GM12878 (cell line): ENCODE measurements around the gene GRIK4. TPM values are rescaled to one million over a fixed set of nuclear protein-coding genes. Genes with fewer than 3 reads are reported as not detected.

Experiments
- ATAC-seq: fragments of 200-7000 bp; cut with Tn5 transposase; 3 replicates; pipeline ENCODE4 v1.9.1; 2020; ENCODE audit warnings: mild to moderate bottlenecking, moderate library complexity
- BruUV-seq: library from RNA; stranded (reverse); fragments of 400-500 nt; replicated peaks from 2 replicates; lab custom pipeline; 2021; lab: Mats Ljungman, UMichigan
- CTCF ChIA-PET: fragments of 300-600 bp; sonication (Branson Sonifier 250); formaldehyde crosslinking; extraction: SDS; loops from one replicate; lab custom pipeline; 2021; ENCODE audit warnings: inconsistent platforms; lab: Yijun Ruan, JAX
- POLR2A ChIA-PET: fragments of 350-600 bp; formaldehyde crosslinking; extraction: SDS; loops from one replicate; lab custom pipeline; 2021; ENCODE audit warnings: inconsistent platforms; lab: Charles Lee
- RAD21 ChIA-PET: fragments of 300-600 bp; sonication (Branson Sonifier 250); formaldehyde crosslinking; loops from one replicate; lab custom pipeline; 2023; ENCODE audit warnings: antibody characterized with exemption; ENCODE audit not compliant: unreplicated experiment; lab: Charles Lee
- SMC1A ChIA-PET: fragments of 300-600 bp; sonication (Branson Sonifier 250); formaldehyde crosslinking; loops from one replicate; lab custom pipeline; 2023; ENCODE audit not compliant: unreplicated experiment, uncharacterized antibody; lab: Charles Lee
- DNase-seq: peaks from one replicate; pipeline ENCODE4 v3.0.0-alpha.2; 2011; ENCODE audit warnings: low read depth, low spot score
- FAIRE-seq: peaks from 3 replicates; lab custom pipeline; 2011; peaks lifted over from hg19 to GRCh38; lab: Jason Lieb, UNC
- H2AFZ ChIP-seq: 2 replicates; pipeline ENCODE4 v1.6.0; 2011; ENCODE audit warnings: low read depth, low read length, control low read depth; ENCODE audit not compliant: control insufficient read depth
- H3K27ac ChIP-seq: 2 replicates; pipeline ENCODE4 v1.5.1; 2011; ENCODE audit warnings: control low read depth; ENCODE audit not compliant: control insufficient read depth, insufficient read depth
- H3K27me3 ChIP-seq, 2 experiments: replicated peaks in 1 of 2; 2 replicates each; pipeline versions ENCODE4 v1.6.0 to v1.6.1; 2011; ENCODE audit warnings: low read length in 1 of 2; ENCODE audit not compliant: control insufficient read depth in 2 of 2, insufficient read depth in 2 of 2
- H3K36me3 ChIP-seq, 2 experiments: 2 replicates each; pipeline ENCODE4 v1.5.1; 2011; ENCODE audit warnings: low read length in 1 of 2; ENCODE audit not compliant: control insufficient read depth in 2 of 2, insufficient read depth in 2 of 2
- H3K4me1 ChIP-seq: 2 replicates; pipeline ENCODE4 v1.6.1; 2011; ENCODE audit warnings: mild to moderate bottlenecking, low read length, moderate library complexity, mixed read lengths; ENCODE audit not compliant: control insufficient read depth, insufficient read depth
- H3K4me2 ChIP-seq: 2 replicates; pipeline ENCODE4 v1.6.0; 2011; ENCODE audit warnings: control low read depth; ENCODE audit not compliant: control insufficient read depth, insufficient read depth
- H3K4me3 ChIP-seq: fragments of 200-600 bp; sonication (generic); 2 replicates; pipeline ENCODE4 v1.5.1; 2016
- H3K79me2 ChIP-seq: 2 replicates; pipeline ENCODE4 v1.6.0; 2011; ENCODE audit warnings: low read length; ENCODE audit not compliant: control insufficient read depth, insufficient read depth
- H3K9ac ChIP-seq: 2 replicates; pipeline ENCODE4 v1.8.0; 2011; ENCODE audit warnings: low read length, control low read depth, mixed read lengths; ENCODE audit not compliant: control insufficient read depth, insufficient read depth
- H3K9me3 ChIP-seq: replicated peaks from 3 replicates; pipeline ENCODE4 v1.5.1; 2011; ENCODE audit warnings: mild to moderate bottlenecking, low read length; ENCODE audit not compliant: control insufficient read depth, insufficient read depth
- H4K20me1 ChIP-seq: 2 replicates; pipeline ENCODE4 v1.6.0; 2011; ENCODE audit not compliant: control insufficient read depth, insufficient read depth
- CHD1 ChIP-seq: IDR thresholded peaks from 2 replicates; pipeline ENCODE4 v1.6.1; 2012; ENCODE audit warnings: low read depth, low read length, improper control_type of control experiment
- CHD4 ChIP-seq: fragments of 200-600 bp; sonication (generic); IDR thresholded peaks from 2 replicates; pipeline ENCODE4 v1.6.1; 2016; ENCODE audit warnings: mild to moderate bottlenecking
- IRF3 ChIP-seq: fragments of 450-650 bp; IDR thresholded peaks from 2 replicates; pipeline ENCODE4 v1.6.1; 2014; ENCODE audit warnings: mild to moderate bottlenecking
- JUND ChIP-seq: IDR thresholded peaks from 2 replicates; pipeline ENCODE4 v1.6.1; 2012; ENCODE audit warnings: low read depth, mild to moderate bottlenecking, low read length, improper control_type of control experiment, moderate library complexity
- MXI1 ChIP-seq: fragments of 150-350 bp; IDR thresholded peaks from 2 replicates; pipeline ENCODE4 v1.6.1; 2011; ENCODE audit warnings: low read depth, mild to moderate bottlenecking, inconsistent platforms, low read length, improper control_type of control experiment
- NFIC ChIP-seq: IDR thresholded peaks from 2 replicates; pipeline ENCODE4 v1.6.1; 2012; ENCODE audit warnings: low read depth, mild to moderate bottlenecking, inconsistent platforms, low read length, moderate library complexity
- NR2F1 ChIP-seq: fragments of 450-650 bp; conservative IDR thresholded peaks from 2 replicates; pipeline ENCODE4 v1.6.1; 2017; ENCODE audit warnings: mild to moderate bottlenecking
- POLR2AphosphoS5 ChIP-seq: IDR thresholded peaks from 2 replicates; pipeline ENCODE4 v1.6.1; 2011; ENCODE audit warnings: mild to moderate bottlenecking, low read length, inconsistent platforms
- POU2F2 ChIP-seq: IDR thresholded peaks from 3 replicates; pipeline ENCODE4 v1.6.1; 2011; ENCODE audit warnings: low read depth, mild to moderate bottlenecking, low read length, borderline replicate concordance
- RAD21 ChIP-seq: IDR thresholded peaks from 2 replicates; pipeline ENCODE4 v1.6.1; 2011; ENCODE audit warnings: mild to moderate bottlenecking, low read depth, low read length, moderate library complexity; ENCODE audit not compliant: insufficient read depth
- ZNF384 ChIP-seq: IDR thresholded peaks from 2 replicates; pipeline ENCODE4 v1.6.1; 2012; ENCODE audit warnings: low read depth, mild to moderate bottlenecking, low read length, improper control_type of control experiment, borderline replicate concordance
- ZNF592 ChIP-seq: fragments of 450-650 bp; IDR thresholded peaks from 2 replicates; pipeline ENCODE4 v1.6.1; 2017; ENCODE audit warnings: mild to moderate bottlenecking, moderate library complexity
- ZSCAN29 ChIP-seq: fragments of 450-650 bp; IDR thresholded peaks from 2 replicates; pipeline ENCODE4 v1.6.1; 2017; ENCODE audit warnings: mild to moderate bottlenecking, moderate library complexity
- WGBS: methylation state at CpG from one replicate; pipeline ENCODE4 v1.1.6; 2016; ENCODE audit warnings: low lambda C conversion rate; ENCODE audit not compliant: insufficient replicate concordance, insufficient coverage; ENCODE audit errors: missing lambda C conversion rate; 5-methylcytosine and 5-hydroxymethylcytosine counted together
- in situ Hi-C: fragments of 300-500 bp; cut with MboI; formaldehyde crosslinking; loops from 9 replicates; pipeline ENCODE4 v1.14.3; 2018; ENCODE audit warnings: mixed read lengths
- intact Hi-C: fragments of 100-400 bp; cut with micrococcal nuclease; formaldehyde crosslinking; loops from one replicate; pipeline ENCODE4 v1.14.2; 2022; ENCODE audit not compliant: unreplicated experiment
- polyA plus RNA-seq, 11 experiments: library from polyadenylated mRNA; depleted of rRNA in 4 of 11; unstranded in 6 of 11; stranded (reverse) in 5 of 11; fragments of >200 nt; fragmentation: Nextera tagmentation in 4 of 11; fragmentation: Illumina TruSeq in 1 of 11; extraction: Ambion mirVana in 4 of 11; extraction: Trizol in 1 of 11; gene quantifications; 1 replicate in 1 of 11; 2 replicates in 10 of 11; pipeline versions ENCODE4 v1.2.1 to v1.2.3, GENCODE V29; 2011 to 2016; ENCODE audit warnings: inconsistent platforms in 2 of 11, missing spikeins in 2 of 11, low read depth in 1 of 11
- total RNA-seq, 4 experiments: library from RNA; depleted of rRNA in 3 of 4; stranded (reverse); fragments of >200 nt in 3 of 4; fragmentation: Illumina TruSeq in 1 of 4; extraction: Trizol in 1 of 4; gene quantifications; 2 replicates each; pipeline versions ENCODE4 v1.2.1 to v1.2.3, GENCODE V29; 2013 to 2021

The GRIK4 gene
- total and polyA plus RNA-seq, 10 of the 15 experiments (the other 5 are each of a cell fraction or from before 2014, with no cell fraction given), result 0.33 to 3.6 (median 0.72) TPM

- no peak for TF ChIP-seq CHD4
- no peak for TF ChIP-seq ZNF384
Measured at GRCh38 chr11:120524536-120525085, 13.1 kb downstream of the GRIK4 start (continued).

- H3K27ac ChIP-seq, result no peak overlapping the region
- SMC1A ChIA-PET, result no interaction called here
- H2AFZ ChIP-seq, result no peak overlapping the region
- no peaks in the 10 kb centered on the region for H3K36me3 ChIP-seq
- DNase-seq (no peak), ATAC-seq (peak; percentile 32; the same call in 1 of the 3 replicates), FAIRE-seq (no peak)
- H3K27me3 ChIP-seq, result peaks cover 0 to 1% of the 10 kb centered on the region in 2 experiments; a peak in 2 of 4 replicates
- no peaks in the 10 kb centered on the region for H3K79me2 ChIP-seq
- H3K4me1 ChIP-seq, result no peaks in the 10 kb centered on the region
- no peaks in the 10 kb centered on the region for H3K9me3 ChIP-seq
- in situ Hi-C loops (no loop called here), intact Hi-C loops (no loop called here)
- 24% methylated on average over 16 of the region's 16 CpGs for WGBS
- H3K4me3 ChIP-seq, result no peak overlapping the region
- no TSS peak for BruUV-seq
- H3K4me2 ChIP-seq, result no peak overlapping the region
- no peak overlapping the region for H3K9ac ChIP-seq
- POLR2A ChIA-PET, result no interaction called here
- no peaks in the 10 kb centered on the region for H4K20me1 ChIP-seq
- RAD21 ChIA-PET, result interaction anchor here (0.7 to 2.3 kb wide), 2 partner anchors 41 to 159 kb away, joined by 5 to 6 read pairs; no protein-coding TSS in a partner anchor
- CTCF ChIA-PET, result no interaction called here
- no peak for TF ChIP-seq MXI1
- TF ChIP-seq NFIC, result no peak
- TF ChIP-seq ZNF592, result no peak
- no peak for TF ChIP-seq NR2F1
- TF ChIP-seq IRF3, result no peak
- no peak for TF ChIP-seq RAD21
- no peak for TF ChIP-seq ZSCAN29
- TF ChIP-seq JUND, result no peak
- TF ChIP-seq CHD1, result no peak
- no peak for TF ChIP-seq POU2F2
- no peak for TF ChIP-seq POLR2AphosphoS5
Measured at GRCh38 chr11:120525261-120526171, 14.0 kb downstream of the GRIK4 start.
